Activated naive CD4-positive, alpha-beta T cell treated with anti-CD3 and anti-CD28 coated beads, Interleukin-2, amount 50 U/mL, for 24 hours (primary cell): ENCODE measurements around the gene PDGFRB.

Source experiments
- H3K27ac Mint-ChIP-seq: one replicate; pipeline ENCODE4 v1.8.0; 2021; ENCODE audit warnings: mild to moderate bottlenecking, mixed read lengths
- H3K27me3 Mint-ChIP-seq: one replicate; pipeline ENCODE4 v1.8.0; 2021; ENCODE audit warnings: mixed read lengths
- H3K36me3 Mint-ChIP-seq: one replicate; pipeline ENCODE4 v1.8.0; 2021; ENCODE audit warnings: mixed read lengths
- H3K4me1 Mint-ChIP-seq: one replicate; pipeline ENCODE4 v1.8.0; 2021; ENCODE audit warnings: mixed read lengths
- H3K4me3 Mint-ChIP-seq: one replicate; pipeline ENCODE4 v1.8.0; 2021; ENCODE audit warnings: mild to moderate bottlenecking, mixed read lengths
- H3K9me3 Mint-ChIP-seq: one replicate; pipeline ENCODE4 v1.8.0; 2021; ENCODE audit warnings: mixed read lengths

Gene PDGFRB

DNA sequence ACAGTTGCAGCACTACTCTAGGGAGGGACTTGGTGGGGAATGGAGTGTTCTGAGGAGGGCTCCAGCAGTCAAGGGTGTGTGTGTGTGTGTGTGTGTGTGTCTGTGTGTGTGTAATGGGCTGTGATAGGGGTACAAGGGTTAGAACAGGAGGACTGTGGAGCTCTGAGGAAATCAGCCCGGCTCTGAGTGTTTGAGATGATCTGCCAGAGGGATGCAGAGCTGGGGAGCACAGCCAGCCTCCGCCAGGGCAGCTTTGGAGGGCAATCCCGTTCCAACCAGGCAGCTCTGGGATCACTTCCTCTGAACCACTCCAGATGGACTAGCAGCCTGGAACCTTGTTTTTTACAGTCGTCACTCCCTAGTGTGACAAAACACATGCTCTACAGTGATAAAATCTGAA lies 31.3 kb upstream of the PDGFRB start:
- no peaks in the 10 kb centered on the region for H3K9me3 Mint-ChIP-seq
- no peaks in the 10 kb centered on the region for H3K36me3 Mint-ChIP-seq
- no peak overlapping the region for H3K27ac Mint-ChIP-seq
- H3K27me3 Mint-ChIP-seq, result peaks cover 15% of the 10 kb centered on the region
- no peak overlapping the region for H3K4me3 Mint-ChIP-seq
- no peaks in the 10 kb centered on the region for H3K4me1 Mint-ChIP-seq

DNA sequence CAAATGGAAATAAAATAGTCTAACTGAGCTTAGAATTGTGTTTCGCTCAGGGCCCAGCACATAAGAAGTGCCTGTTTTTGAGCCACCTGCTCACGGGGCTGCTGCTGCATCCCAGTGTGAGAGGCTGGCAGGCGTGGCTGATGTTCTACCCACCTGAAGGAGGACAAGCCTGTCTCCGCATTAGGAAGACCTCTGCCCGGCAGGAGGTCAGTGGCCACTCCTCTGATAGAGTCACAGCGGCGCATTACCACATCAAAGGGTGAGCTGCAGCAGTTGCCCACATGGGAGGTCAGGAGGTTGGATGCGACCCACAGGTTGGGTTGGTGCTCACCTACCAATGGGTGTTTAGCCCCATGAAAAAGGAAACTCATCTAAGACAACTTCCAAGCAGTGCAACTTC lies 30.5 kb upstream of the PDGFRB start:
- H3K27ac Mint-ChIP-seq, result no peak overlapping the region
- no peak overlapping the region for H3K4me3 Mint-ChIP-seq
- H3K9me3 Mint-ChIP-seq, result no peaks in the 10 kb centered on the region
- no peaks in the 10 kb centered on the region for H3K4me1 Mint-ChIP-seq
- H3K27me3 Mint-ChIP-seq, result peaks cover 11% of the 10 kb centered on the region
- no peaks in the 10 kb centered on the region for H3K36me3 Mint-ChIP-seq

DNA sequence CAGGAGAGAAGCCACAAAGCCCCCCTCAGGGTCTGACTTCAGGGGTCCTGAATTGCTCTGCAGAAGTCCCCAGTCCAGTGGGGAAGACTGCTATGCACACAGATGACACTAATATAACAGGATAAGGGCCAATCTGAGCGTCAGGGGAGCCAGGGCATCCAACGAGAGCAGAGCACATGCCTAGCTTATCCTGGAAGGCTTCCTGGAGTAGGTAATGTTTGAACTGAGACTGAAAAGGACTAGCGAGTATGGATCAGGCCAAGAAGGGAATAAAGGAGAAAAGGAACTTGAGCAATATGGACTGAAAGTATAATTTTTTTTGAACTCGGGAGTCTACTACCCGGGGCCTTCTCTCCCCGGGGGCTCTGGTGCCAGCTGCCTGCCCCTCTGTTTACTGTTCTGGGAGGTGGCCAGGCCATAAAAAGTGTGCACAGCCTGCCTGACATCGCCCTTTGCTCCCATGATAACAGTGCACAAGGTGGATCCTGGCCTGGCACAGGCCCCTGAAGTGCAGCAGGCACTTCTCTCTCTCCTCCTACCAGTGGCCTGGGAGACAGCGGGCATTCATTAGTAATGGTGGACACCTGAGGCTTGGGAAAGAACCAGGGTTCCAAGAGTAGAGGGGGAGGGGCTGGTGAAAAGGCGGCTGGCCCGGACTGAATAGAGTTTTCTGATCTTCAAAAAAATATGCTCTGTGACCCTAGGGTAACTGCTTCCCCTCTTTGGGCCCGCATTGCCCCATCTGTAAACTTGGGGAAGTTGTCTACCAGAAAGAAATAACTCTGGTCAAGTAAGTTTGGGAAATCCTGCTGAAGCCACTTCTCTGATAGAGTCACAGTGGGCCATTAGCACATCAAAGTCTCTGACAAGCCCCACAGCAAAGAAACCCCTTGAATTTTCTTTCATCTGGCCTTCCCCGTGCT lies 29.6 kb upstream of the PDGFRB start:
- Mint-ChIP-seq H3K27ac (no peak overlapping the region), H3K27me3 (peaks cover 6% of the 10 kb centered on the region)

DNA sequence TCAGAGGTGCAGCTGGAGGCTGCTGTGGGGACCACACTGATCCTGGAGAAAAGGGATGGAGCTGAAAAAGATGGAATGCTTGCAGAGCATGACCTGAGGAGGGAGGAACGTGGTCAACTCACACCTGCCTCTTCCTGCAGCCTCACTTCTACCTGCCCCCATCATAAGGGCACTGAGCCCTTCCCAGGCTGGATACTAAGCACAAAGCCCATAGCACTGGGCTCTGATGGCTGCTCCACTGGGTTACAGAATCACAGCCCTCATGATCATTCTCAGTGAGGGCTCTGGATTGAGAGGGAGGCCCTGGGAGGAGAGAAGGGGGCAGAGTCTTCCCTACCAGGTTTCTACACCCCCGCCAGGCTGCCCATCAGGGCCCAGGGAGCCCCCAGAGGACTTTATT lies 28.4 kb upstream of the PDGFRB start:
- H3K4me3 Mint-ChIP-seq, result no peak overlapping the region
- H3K27ac Mint-ChIP-seq, result no peak overlapping the region
- H3K27me3 Mint-ChIP-seq, result no peaks in the 10 kb centered on the region
- H3K36me3 Mint-ChIP-seq, result no peaks in the 10 kb centered on the region
- H3K9me3 Mint-ChIP-seq, result no peaks in the 10 kb centered on the region
- no peaks in the 10 kb centered on the region for H3K4me1 Mint-ChIP-seq

More for the DNA sequence above, 29.6 kb upstream of the PDGFRB start:
- H3K4me3 Mint-ChIP-seq, result no peak overlapping the region
- H3K9me3 Mint-ChIP-seq, result no peaks in the 10 kb centered on the region
- no peaks in the 10 kb centered on the region for H3K36me3 Mint-ChIP-seq
- no peaks in the 10 kb centered on the region for H3K4me1 Mint-ChIP-seq

DNA sequence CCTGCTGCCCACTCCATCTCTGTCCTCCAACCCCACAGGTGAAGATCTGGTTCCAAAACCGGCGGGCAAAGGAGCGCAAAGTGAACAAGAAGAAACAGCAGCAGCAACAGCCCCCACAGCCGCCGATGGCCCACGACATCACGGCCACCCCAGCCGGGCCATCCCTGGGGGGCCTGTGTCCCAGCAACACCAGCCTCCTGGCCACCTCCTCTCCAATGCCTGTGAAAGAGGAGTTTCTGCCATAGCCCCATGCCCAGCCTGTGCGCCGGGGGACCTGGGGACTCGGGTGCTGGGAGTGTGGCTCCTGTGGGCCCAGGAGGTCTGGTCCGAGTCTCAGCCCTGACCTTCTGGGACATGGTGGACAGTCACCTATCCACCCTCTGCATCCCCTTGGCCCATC lies 27.8 kb upstream of the PDGFRB start:
- Mint-ChIP-seq H3K4me1 (no peaks in the 10 kb centered on the region), H3K36me3 (no peaks in the 10 kb centered on the region), H3K27me3 (no peaks in the 10 kb centered on the region), H3K9me3 (no peaks in the 10 kb centered on the region), H3K27ac (no peak overlapping the region), H3K4me3 (no peak overlapping the region)

DNA sequence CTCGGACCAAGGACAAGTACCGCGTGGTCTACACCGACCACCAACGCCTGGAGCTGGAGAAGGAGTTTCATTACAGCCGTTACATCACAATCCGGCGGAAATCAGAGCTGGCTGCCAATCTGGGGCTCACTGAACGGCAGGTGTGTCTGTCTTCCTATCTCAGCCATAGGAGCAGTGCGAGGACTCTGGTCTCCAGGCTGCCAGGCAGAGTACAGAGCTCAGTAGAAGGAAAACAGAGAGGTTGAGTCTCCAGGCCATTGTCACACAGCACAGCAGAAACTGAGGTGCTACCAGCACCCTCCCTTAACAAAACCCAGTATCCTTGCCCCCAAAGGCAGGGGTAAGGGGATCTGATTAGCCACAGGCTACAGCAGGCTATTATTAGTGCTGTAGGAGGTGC lies 27.1 kb upstream of the PDGFRB start:
- H3K9me3 Mint-ChIP-seq, result no peaks in the 10 kb centered on the region
- H3K27me3 Mint-ChIP-seq, result no peaks in the 10 kb centered on the region
- no peaks in the 10 kb centered on the region for H3K4me1 Mint-ChIP-seq

DNA sequence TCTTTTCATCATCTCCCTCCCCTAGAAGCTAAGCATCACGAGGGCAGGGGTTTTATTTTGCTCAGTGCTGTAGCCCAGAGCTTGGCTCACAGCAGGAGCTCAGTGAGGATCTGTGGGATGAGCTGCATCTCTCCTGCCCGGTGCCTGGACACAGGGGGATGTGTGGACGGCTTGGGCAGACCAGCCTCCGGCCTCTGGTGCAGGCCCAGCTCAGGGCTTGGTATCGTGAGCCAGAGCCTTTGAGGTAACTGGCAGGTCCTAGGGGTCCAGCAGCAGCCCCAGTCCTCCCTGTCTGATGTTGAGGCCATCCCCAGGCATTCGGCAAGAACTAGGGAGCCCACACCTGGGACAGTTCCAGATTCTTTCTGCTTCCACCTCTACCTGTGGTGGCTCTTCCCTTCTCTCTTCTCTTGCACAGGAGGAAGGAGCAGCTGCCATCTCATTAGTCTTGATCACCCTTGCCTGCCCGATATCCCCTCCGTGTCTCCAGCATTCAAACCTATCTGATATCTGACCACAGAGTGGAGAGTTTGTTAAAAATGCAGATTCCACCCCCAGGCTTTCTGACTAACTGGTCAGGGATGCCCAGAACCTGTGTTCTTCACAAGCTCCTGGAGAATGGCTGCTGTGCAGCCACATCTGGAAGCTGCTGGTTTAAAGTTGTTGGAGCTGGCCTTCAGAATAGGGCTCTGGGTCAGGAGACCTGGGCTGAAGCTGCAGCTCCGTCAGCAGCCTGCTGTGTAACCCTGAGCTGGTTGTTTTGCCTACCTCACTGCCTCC lies 26.3 kb upstream of the PDGFRB start:
- no peaks in the 10 kb centered on the region for H3K4me1 Mint-ChIP-seq
- H3K9me3 Mint-ChIP-seq, result no peaks in the 10 kb centered on the region
- no peak overlapping the region for H3K4me3 Mint-ChIP-seq
- no peaks in the 10 kb centered on the region for H3K36me3 Mint-ChIP-seq
- no peaks in the 10 kb centered on the region for H3K27me3 Mint-ChIP-seq
- H3K27ac Mint-ChIP-seq, result no peak overlapping the region

More for the DNA sequence above, 27.1 kb upstream of the PDGFRB start:
- H3K4me3 Mint-ChIP-seq, result no peak overlapping the region
- no peaks in the 10 kb centered on the region for H3K36me3 Mint-ChIP-seq
- H3K27ac Mint-ChIP-seq, result no peak overlapping the region

DNA sequence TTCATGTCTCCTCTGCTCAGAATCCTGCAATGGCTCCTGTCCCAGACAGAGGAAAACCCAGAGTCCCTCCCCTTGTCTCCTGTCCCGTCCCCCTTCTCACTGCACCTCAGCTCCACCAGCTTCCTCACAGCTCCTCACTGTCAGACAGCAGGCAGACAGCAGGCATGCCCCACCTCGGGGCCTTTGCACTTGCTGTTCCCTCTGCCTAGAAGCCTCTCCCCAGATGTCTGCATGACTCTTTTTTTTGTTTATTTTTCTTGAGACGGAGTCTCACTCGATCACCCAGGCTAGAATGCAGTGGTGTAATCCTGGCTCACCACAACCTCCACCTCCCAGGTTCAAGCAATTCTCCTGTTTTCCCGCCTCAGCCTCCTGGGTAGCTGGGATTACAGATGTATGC lies 25.4 kb upstream of the PDGFRB start:
- H3K27ac Mint-ChIP-seq, result no peak overlapping the region

DNA sequence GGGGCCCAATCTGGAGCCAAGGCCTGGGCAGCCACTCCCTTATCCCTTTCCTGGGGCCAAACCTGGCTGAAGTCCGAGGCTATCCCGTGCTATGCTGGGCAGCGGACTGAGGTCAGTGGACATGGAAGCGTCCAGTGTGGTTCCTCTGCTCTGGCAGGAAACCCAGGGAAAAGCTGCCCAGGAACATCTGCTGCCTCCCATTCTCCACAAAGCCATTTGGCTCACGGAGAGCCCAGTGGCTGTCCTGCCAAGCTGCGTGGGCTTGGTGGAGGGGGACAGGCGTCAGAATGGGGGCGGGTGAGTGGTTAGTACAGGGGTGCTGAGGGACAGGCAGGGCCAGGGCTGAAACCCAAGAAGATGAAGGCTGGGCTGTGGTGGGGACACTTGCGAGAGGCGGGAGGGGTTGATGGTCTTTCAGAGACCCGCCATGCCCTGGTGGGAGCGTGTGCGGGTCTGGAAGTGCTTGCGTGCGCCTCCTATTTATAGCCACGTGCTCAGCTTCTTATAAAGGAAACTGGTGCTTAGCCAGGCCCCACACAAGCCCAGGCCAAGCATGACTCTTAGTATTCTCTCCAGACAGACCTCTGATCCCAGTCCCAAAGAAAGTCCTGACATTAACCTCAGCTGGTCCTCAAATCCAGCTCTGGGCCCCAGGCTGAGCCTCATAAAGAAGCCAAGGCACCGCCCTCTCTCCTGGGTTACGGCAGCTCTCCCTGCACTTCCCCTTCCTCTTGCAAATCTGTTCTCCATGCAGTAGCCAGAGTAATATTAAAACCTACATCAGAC lies 24.8 kb upstream of the PDGFRB start:
- no peaks in the 10 kb centered on the region for H3K27me3 Mint-ChIP-seq
- no peaks in the 10 kb centered on the region for H3K4me1 Mint-ChIP-seq
- no peak overlapping the region for H3K27ac Mint-ChIP-seq
- H3K9me3 Mint-ChIP-seq, result no peaks in the 10 kb centered on the region
- H3K36me3 Mint-ChIP-seq, result no peaks in the 10 kb centered on the region
- no peak overlapping the region for H3K4me3 Mint-ChIP-seq

More for the DNA sequence above, 25.4 kb upstream of the PDGFRB start:
- no peak overlapping the region for H3K4me3 Mint-ChIP-seq
- no peaks in the 10 kb centered on the region for H3K27me3 Mint-ChIP-seq
- H3K4me1 Mint-ChIP-seq, result no peaks in the 10 kb centered on the region
- no peaks in the 10 kb centered on the region for H3K9me3 Mint-ChIP-seq
- H3K36me3 Mint-ChIP-seq, result no peaks in the 10 kb centered on the region

DNA sequence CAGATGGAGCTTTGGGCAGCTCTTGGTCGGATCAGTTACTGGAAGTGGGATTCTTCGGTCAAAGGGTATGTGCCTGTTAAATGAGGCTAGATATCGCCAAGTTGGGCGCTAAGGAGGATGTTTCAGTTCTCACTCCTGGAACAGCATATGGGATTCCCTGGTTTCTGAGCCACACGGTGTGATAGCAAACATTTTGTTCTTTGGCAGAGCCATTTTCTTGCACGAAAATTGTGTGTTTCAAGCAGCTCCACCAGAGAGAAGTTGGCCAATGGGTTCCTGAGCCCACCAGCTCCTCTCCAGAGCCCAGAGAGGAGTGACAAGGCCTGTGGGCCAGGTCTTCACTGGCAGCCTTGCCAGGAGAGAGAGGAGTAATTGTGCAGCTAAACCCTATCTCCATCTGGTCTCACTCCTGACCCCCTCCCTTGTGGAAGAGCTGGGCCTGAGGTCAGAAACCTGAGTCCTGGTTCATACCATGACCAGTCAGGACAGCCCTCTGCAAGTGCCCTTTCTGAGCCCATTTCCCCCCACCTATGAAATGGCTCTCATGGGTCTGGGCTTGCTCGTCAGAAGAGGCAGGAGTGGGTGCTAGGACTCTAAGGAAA lies 23.5 kb upstream of the PDGFRB start:
- Mint-ChIP-seq H3K27ac (no peak overlapping the region), H3K9me3 (no peaks in the 10 kb centered on the region), H3K4me3 (no peak overlapping the region), H3K27me3 (no peaks in the 10 kb centered on the region), H3K36me3 (no peaks in the 10 kb centered on the region), H3K4me1 (no peaks in the 10 kb centered on the region)

DNA sequence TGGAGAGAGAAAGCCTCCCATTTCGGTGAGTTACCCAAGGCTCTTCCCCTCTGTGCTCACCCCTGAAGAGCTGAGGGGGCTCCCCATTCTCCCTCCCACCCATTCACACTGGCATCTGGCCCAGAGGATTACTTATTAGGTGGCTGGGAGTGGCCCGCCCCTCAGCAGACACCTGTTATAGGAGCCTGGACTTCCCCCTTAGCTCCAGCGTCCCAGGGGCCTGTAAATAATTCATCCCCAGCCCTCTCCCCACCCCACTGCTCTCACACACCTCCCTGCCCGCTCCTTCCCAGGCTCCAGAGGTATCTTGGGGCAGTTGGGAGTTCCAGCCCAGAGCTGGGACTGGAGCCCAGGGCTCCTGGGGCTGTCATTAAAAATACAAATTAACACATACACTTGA lies 22.6 kb upstream of the PDGFRB start:
- Mint-ChIP-seq H3K36me3 (no peaks in the 10 kb centered on the region), H3K4me1 (no peaks in the 10 kb centered on the region), H3K27ac (no peak overlapping the region), H3K9me3 (no peaks in the 10 kb centered on the region), H3K27me3 (peaks cover 2% of the 10 kb centered on the region), H3K4me3 (no peak overlapping the region)

DNA sequence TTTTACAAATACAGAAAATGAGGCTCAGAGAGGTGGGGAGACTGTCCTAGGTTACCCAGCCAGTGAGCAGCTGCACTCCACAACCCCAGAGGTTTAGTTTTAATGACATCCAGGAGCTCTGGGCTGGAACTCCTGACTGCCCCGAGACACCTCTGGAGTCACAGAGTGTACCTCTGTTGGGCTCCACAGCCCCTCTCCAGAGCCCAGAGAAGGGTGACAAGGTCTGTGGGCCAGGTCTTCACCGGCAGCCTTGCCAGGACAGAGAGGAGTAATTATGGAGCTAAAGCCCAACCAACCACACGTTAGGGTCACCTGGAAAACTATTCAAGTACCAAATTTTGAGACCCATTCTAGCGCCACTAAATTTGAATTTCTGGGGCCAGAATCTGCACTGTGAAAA lies 22.1 kb upstream of the PDGFRB start:
- Mint-ChIP-seq H3K4me1 (no peaks in the 10 kb centered on the region), H3K36me3 (no peaks in the 10 kb centered on the region), H3K27ac (no peak overlapping the region), H3K9me3 (no peaks in the 10 kb centered on the region), H3K27me3 (peaks cover 4% of the 10 kb centered on the region), H3K4me3 (no peak overlapping the region)

DNA sequence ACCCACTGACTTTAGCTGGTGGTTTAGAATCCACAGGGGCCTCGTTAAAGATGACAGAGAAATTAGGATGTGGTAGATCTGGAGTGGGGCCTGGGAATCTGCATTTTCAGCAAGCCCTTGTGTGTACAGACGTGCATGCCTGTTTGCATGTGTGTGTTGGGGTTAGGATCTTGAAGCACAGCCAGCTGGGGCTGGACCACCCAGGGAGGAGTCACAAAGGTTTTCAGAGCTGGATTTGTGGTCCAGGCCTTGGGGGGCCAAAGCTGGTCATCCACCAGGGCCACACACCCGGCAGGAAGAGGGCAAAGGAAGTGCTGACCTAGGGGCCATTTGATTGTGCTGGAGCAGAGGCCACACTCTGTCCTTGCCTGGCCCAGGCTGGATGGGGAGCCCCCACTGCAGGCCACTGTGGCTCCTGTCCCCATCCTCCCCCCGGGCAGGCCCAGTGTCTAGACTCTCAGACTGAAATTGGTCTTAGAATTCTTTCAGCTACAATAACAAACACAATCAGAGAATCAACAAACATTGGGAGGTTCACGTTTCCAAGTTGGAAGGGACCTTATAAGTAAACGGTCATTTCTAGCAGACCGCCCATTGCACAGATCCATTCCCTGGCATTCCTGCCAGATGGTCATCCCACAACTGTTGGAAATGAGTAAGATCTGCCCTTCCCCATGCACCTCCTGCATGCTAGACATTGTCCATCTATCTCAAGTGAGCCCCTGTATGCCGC lies 21.3 kb upstream of the PDGFRB start:
- Mint-ChIP-seq H3K4me1 (no peaks in the 10 kb centered on the region), H3K9me3 (no peaks in the 10 kb centered on the region)

DNA sequence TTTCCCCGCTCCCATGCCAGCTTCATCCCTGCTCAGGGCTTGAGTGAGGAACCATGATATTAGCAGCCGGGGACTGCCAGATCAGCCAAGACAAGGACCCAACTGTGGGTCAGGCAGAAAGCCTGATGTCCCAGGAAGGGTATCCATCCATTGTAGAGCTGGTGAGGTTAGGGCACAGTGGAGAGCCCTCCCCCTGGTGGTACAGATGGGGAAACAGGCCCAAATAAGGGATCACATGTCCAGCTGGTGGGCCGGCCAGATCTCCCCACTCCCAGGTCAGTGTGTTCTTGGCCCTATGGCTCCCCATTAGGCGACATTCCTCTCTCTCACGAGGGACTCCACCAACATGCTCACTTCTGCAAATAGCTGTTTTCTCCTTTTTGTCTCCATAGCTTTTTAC lies 19.9 kb upstream of the PDGFRB start:
- Mint-ChIP-seq H3K27me3 (peaks cover 10% of the 10 kb centered on the region), H3K4me3 (no peak overlapping the region), H3K36me3 (no peaks in the 10 kb centered on the region), H3K9me3 (no peaks in the 10 kb centered on the region), H3K4me1 (no peaks in the 10 kb centered on the region), H3K27ac (no peak overlapping the region)

More for the DNA sequence above, 21.3 kb upstream of the PDGFRB start:
- H3K36me3 Mint-ChIP-seq, result no peaks in the 10 kb centered on the region
- H3K4me3 Mint-ChIP-seq, result no peak overlapping the region
- H3K27ac Mint-ChIP-seq, result no peak overlapping the region
- peaks cover 7% of the 10 kb centered on the region for H3K27me3 Mint-ChIP-seq

DNA sequence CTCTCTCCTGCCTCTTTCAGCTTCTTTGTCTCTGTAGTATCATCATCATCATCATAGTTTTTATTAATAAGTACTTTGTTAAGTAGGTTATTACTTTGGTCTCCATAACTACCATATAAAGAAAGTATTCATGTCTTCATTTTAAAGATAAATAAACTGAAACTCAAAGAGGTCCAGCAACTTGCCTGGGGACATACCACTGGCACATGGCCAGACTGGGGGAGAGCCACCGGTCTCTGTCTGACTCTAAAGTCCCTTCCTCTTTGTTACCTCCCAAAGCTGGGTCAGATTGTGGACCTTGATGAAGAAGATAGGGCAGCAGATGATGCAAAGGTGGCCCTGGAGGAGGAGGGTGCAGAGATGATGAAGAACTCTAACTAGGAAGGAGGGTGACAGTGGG lies 19.4 kb upstream of the PDGFRB start:
- no peak overlapping the region for H3K4me3 Mint-ChIP-seq
- peaks cover 11% of the 10 kb centered on the region for H3K27me3 Mint-ChIP-seq
- H3K4me1 Mint-ChIP-seq, result no peaks in the 10 kb centered on the region
- no peaks in the 10 kb centered on the region for H3K36me3 Mint-ChIP-seq
- H3K9me3 Mint-ChIP-seq, result no peaks in the 10 kb centered on the region
- H3K27ac Mint-ChIP-seq, result no peak overlapping the region
